H9 (cell line): ENCODE data around the gene ECI2. TPM values are rescaled to one million over a fixed set of nuclear protein-coding genes. Genes with fewer than 3 reads are reported as not detected.

Experiments
- DNase-seq: peaks from one replicate; pipeline ENCODE4 v3.0.0-alpha.2; 2017
- H2AFZ ChIP-seq: one replicate; pipeline ENCODE4 v1.6.1; 2013; ENCODE audit warnings: mild to moderate bottlenecking, low read length, control low read depth, moderate library complexity
- H2AK5ac ChIP-seq: 2 replicates; pipeline ENCODE4 v1.6.1; 2013; ENCODE audit warnings: low read length, control low read depth, mixed read lengths; ENCODE audit not compliant: insufficient read length
- H2BK120ac ChIP-seq: one replicate; pipeline ENCODE4 v1.6.1; 2013; ENCODE audit warnings: low read depth, mild to moderate bottlenecking, low read length, control low read depth, inconsistent platforms; ENCODE audit not compliant: poor library complexity, severe bottlenecking
- H2BK12ac ChIP-seq: 2 replicates; pipeline ENCODE4 v1.6.1; 2013; ENCODE audit warnings: low read length, control low read depth, mixed read lengths, low read depth; ENCODE audit not compliant: insufficient read length
- H2BK15ac ChIP-seq: 2 replicates; pipeline ENCODE4 v1.6.1; 2013; ENCODE audit warnings: low read depth, low read length, control low read depth
- H2BK20ac ChIP-seq: one replicate; pipeline ENCODE4 v1.6.1; 2013; ENCODE audit warnings: low read depth, mild to moderate bottlenecking, low read length, control low read depth, inconsistent platforms; ENCODE audit not compliant: poor library complexity, severe bottlenecking
- H2BK5ac ChIP-seq: 2 replicates; pipeline ENCODE4 v1.6.1; 2013; ENCODE audit warnings: low read length, control low read depth, mixed read lengths; ENCODE audit not compliant: insufficient read length
- H3K14ac ChIP-seq: 2 replicates; pipeline ENCODE4 v1.6.1; 2013; ENCODE audit warnings: low read length, control low read depth; ENCODE audit not compliant: insufficient read depth
- H3K18ac ChIP-seq: 2 replicates; pipeline ENCODE4 v1.6.1; 2013; ENCODE audit warnings: low read depth, mild to moderate bottlenecking, mixed read lengths, low read length, control low read depth; ENCODE audit not compliant: insufficient read length
- H3K23ac ChIP-seq: 2 replicates; pipeline ENCODE4 v1.6.1; 2013; ENCODE audit warnings: low read length, control low read depth, mixed read lengths, low read depth; ENCODE audit not compliant: insufficient read length
- H3K23me2 ChIP-seq: 2 replicates; pipeline ENCODE4 v1.6.1; 2013; ENCODE audit warnings: low read depth, mild to moderate bottlenecking, mixed read lengths, low read length, control low read depth; ENCODE audit not compliant: insufficient read length, poor library complexity, severe bottlenecking
- H3K27ac ChIP-seq: 2 replicates; pipeline ENCODE4 v1.5.1; 2013; ENCODE audit warnings: low read length, control low read depth, mixed read lengths, low read depth; ENCODE audit not compliant: insufficient read length
- H3K27me3 ChIP-seq: 2 replicates; pipeline ENCODE4 v1.6.1; 2013; ENCODE audit warnings: low read length, control low read depth, inconsistent platforms; ENCODE audit not compliant: insufficient read depth
- H3K4ac ChIP-seq: 2 replicates; pipeline ENCODE4 v1.6.1; 2013; ENCODE audit warnings: low read depth, mild to moderate bottlenecking, control low read depth, inconsistent platforms, low read length, moderate library complexity
- H3K4me1 ChIP-seq: 2 replicates; pipeline ENCODE4 v1.6.1; 2013; ENCODE audit warnings: low read length, control low read depth, inconsistent platforms; ENCODE audit not compliant: insufficient read depth
- H3K4me2 ChIP-seq: 2 replicates; pipeline ENCODE4 v1.6.1; 2013; ENCODE audit warnings: low read length, control low read depth, mixed read lengths; ENCODE audit not compliant: insufficient read length, insufficient read depth
- H3K56ac ChIP-seq: 2 replicates; pipeline ENCODE4 v1.6.1; 2013; ENCODE audit warnings: low read depth, mild to moderate bottlenecking, mixed read lengths, low read length, control low read depth; ENCODE audit not compliant: insufficient read length
- H3K79me1 ChIP-seq: 2 replicates; pipeline ENCODE4 v1.6.1; 2013; ENCODE audit warnings: low read depth, mild to moderate bottlenecking, moderate library complexity, low read length, control low read depth, inconsistent platforms; ENCODE audit not compliant: insufficient read depth, poor library complexity, severe bottlenecking
- H3K79me2 ChIP-seq: 2 replicates; pipeline ENCODE4 v1.6.1; 2013; ENCODE audit warnings: low read length, control low read depth, inconsistent platforms; ENCODE audit not compliant: insufficient read depth
- H3K9ac ChIP-seq: 2 replicates; pipeline ENCODE4 v1.6.1; 2013; ENCODE audit warnings: low read length, control low read depth, mixed read lengths; ENCODE audit not compliant: insufficient read length; ENCODE audit errors: extremely low read depth
- H3K9me3 ChIP-seq: one replicate; pipeline ENCODE4 v1.6.1; 2013; ENCODE audit warnings: low read depth, low read length, inconsistent platforms; ENCODE audit not compliant: control insufficient read depth
- H3T11ph ChIP-seq: one replicate; pipeline ENCODE4 v1.6.1; 2013; ENCODE audit warnings: mild to moderate bottlenecking, low read length, control low read depth, inconsistent platforms
- H4K20me1 ChIP-seq: one replicate; pipeline ENCODE4 v1.6.1; 2013; ENCODE audit not compliant: control insufficient read depth, insufficient read length, insufficient read depth
- H4K5ac ChIP-seq: 2 replicates; pipeline ENCODE4 v1.6.1; 2013; ENCODE audit warnings: low read depth, mild to moderate bottlenecking, mixed read lengths, low read length, control low read depth; ENCODE audit not compliant: insufficient read length
- H4K8ac ChIP-seq: replicated peaks from 2 replicates; pipeline ENCODE4 v1.6.1; 2013; ENCODE audit warnings: low read length, control low read depth, mixed read lengths, low read depth; ENCODE audit not compliant: insufficient read length
- H4K91ac ChIP-seq: 2 replicates; pipeline ENCODE4 v1.6.1; 2013; ENCODE audit warnings: low read depth, mild to moderate bottlenecking, moderate library complexity, mixed read lengths, low read length, control low read depth; ENCODE audit not compliant: insufficient read length
- H3K27ac Mint-ChIP-seq, 3 experiments: 2 replicates in 2 of 3; 3 replicates in 1 of 3; pipeline ENCODE4 v1.8.0; 2020 to 2021; ENCODE audit warnings: mixed read lengths in 3 of 3, mild to moderate bottlenecking in 1 of 3, moderate library complexity in 1 of 3
- H3K27me3 Mint-ChIP-seq: 2 replicates; pipeline ENCODE4 v1.8.0; 2021; ENCODE audit warnings: low read depth, mild to moderate bottlenecking, moderate library complexity, mixed read lengths
- H3K36me3 Mint-ChIP-seq, 3 experiments: 2 replicates in 2 of 3; 3 replicates in 1 of 3; pipeline ENCODE4 v1.8.0; 2020 to 2021; ENCODE audit warnings: low read depth in 3 of 3, mixed read lengths in 3 of 3; ENCODE audit not compliant: insufficient read depth in 1 of 3
- H3K4me1 Mint-ChIP-seq, 2 experiments: 2 replicates each; pipeline ENCODE4 v1.8.0; 2020; ENCODE audit warnings: mixed read lengths in 2 of 2
- H3K4me3 Mint-ChIP-seq, 2 experiments: 2 replicates in 1 of 2; 3 replicates in 1 of 2; pipeline ENCODE4 v1.8.0; 2020 to 2021; ENCODE audit warnings: mild to moderate bottlenecking in 2 of 2, mixed read lengths in 2 of 2, moderate library complexity in 1 of 2
- H3K9me3 Mint-ChIP-seq, 2 experiments: 2 replicates in 1 of 2; 3 replicates in 1 of 2; pipeline ENCODE4 v1.8.0; 2020; ENCODE audit warnings: mild to moderate bottlenecking in 2 of 2, mixed read lengths in 2 of 2, moderate library complexity in 1 of 2
- CTCF ChIP-seq: fragments of 200-600 bp; sonication (generic); conservative IDR thresholded peaks from 3 replicates; pipeline ENCODE4 v1.8.0; 2021; ENCODE audit warnings: antibody characterized with exemption, mild to moderate bottlenecking
- WGBS: extraction: QIAGEN DNeasy Blood & Tissue Kit; methylation state at CpG from one replicate; pipeline ENCODE4 v1.1.7; 2013; ENCODE audit warnings: missing lambda C conversion rate, low lambda C conversion rate, mixed read lengths; ENCODE audit not compliant: insufficient read length; ENCODE audit errors: extremely low coverage; 5-methylcytosine and 5-hydroxymethylcytosine counted together
- total RNA-seq: library from RNA; stranded (reverse); gene quantifications from 2 replicates; pipeline ENCODE4 v1.2.1, GENCODE V29; 2021

ECI2 gene
- total RNA-seq, 1 experiment from 2014 or later: 67.5 TPM

GRCh38 chr6:4153514-4153985 is 18.2 kb upstream of the ECI2 start:
- no peaks in the 10 kb centered on the region for H3K79me2 ChIP-seq
- peaks cover 0 to 6% of the 10 kb centered on the region in 2 experiments; a peak in 2 of 5 replicates for H3K9me3 Mint-ChIP-seq
- H3K4me1 ChIP-seq: no peaks in the 10 kb centered on the region
- H3T11ph ChIP-seq: no peak overlapping the region
- H3K4me1 Mint-ChIP-seq: peaks cover 20 to 21% of the 10 kb centered on the region in 2 experiments
- peak overlapping the region in 2 of 3 experiments; percentile 51 to 85; a peak in 2 of 7 replicates for H3K27ac Mint-ChIP-seq
- no peak overlapping the region for H3K18ac ChIP-seq
- H3K23me2 ChIP-seq: no peaks in the 10 kb centered on the region
- no peak overlapping the region for H3K4ac ChIP-seq
- no peak overlapping the region for H3K27ac ChIP-seq
- no peak overlapping the region for H2BK120ac ChIP-seq
- H3K27me3 Mint-ChIP-seq: no peaks in the 10 kb centered on the region; the same call in 1 of the 2 replicates
- no peak overlapping the region for H4K8ac ChIP-seq
- H3K27me3 ChIP-seq: no peaks in the 10 kb centered on the region
- H2BK15ac ChIP-seq: no peak overlapping the region
- DNase-seq: no peak
- H2BK5ac ChIP-seq: no peak overlapping the region
- no peak overlapping the region for H2BK12ac ChIP-seq
- H4K91ac ChIP-seq: no peak overlapping the region
- H3K79me1 ChIP-seq: no peaks in the 10 kb centered on the region
- H4K5ac ChIP-seq: no peak overlapping the region
- peak overlapping the region; percentile 37 for H2AFZ ChIP-seq
- H3K9me3 ChIP-seq: no peaks in the 10 kb centered on the region
- no peak overlapping the region for H3K56ac ChIP-seq
- no peak overlapping the region for H3K4me2 ChIP-seq
- H3K4me3 Mint-ChIP-seq: no peak overlapping the region
- no peaks in the 10 kb centered on the region; a peak in 2 of 7 replicates for H3K36me3 Mint-ChIP-seq
- no peak for TF ChIP-seq CTCF
- H3K9ac ChIP-seq: no peak overlapping the region
- no peak overlapping the region for H3K23ac ChIP-seq
- no peaks in the 10 kb centered on the region for H4K20me1 ChIP-seq
- H3K14ac ChIP-seq: no peak overlapping the region
- no peak overlapping the region for H2AK5ac ChIP-seq
- H2BK20ac ChIP-seq: no peak overlapping the region
- no CpG with 5 or more reads among the region's 6 CpGs for WGBS
